ENCODE results near the gene FGFRL1. TPM values are rescaled to one million over a fixed set of nuclear protein-coding genes. Genes with fewer than 3 reads are reported as not detected.

Gene FGFRL1, protein sequence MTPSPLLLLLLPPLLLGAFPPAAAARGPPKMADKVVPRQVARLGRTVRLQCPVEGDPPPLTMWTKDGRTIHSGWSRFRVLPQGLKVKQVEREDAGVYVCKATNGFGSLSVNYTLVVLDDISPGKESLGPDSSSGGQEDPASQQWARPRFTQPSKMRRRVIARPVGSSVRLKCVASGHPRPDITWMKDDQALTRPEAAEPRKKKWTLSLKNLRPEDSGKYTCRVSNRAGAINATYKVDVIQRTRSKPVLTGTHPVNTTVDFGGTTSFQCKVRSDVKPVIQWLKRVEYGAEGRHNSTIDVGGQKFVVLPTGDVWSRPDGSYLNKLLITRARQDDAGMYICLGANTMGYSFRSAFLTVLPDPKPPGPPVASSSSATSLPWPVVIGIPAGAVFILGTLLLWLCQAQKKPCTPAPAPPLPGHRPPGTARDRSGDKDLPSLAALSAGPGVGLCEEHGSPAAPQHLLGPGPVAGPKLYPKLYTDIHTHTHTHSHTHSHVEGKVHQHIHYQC
- 10 to 100 TPM; 14.9 to 25.2 (median 23.7) TPM for total RNA-seq
- 7.4 TPM for total RNA-seq (2013)
- total RNA-seq: 22.0 to 67.5 (median 34.8) reads per million in 29 experiments

DNA sequence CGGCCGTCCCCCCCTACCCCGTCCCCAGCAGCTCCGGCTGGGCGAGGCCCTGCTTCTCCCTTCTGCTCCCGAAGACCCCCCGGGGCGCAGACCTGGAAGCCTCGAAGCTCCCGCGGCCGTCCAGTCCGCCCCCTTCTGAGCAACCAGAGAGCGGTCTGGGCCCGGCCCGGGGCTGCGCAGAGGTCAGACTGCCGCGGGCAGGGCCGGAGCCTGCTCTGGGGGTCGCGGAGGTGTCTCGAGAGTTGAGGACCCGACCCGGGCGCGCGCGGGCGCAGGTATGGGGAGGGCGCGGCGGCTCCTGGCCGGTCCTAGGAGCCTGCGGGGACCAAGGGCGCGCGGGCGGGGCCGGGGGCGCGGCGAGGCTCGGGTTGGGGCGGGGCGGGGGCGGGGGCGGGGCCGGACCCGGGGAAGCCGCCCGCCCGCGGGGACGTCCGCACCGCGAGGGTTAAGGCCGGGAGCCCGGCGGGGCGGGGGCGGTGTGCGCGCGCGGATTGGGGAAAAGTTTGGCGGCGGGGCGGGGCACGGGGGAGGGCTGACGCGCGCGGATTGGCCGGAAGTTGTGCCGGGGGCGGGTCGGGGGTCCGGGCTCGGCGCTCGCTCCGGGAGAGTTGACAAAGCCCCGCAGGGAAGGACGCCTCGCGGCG, at the start of gene FGFRL1:
Gene FGFRL1 (plus strand): TSS at position 605 of the 644 bp plus-strand sequence. CDS start 860 bp downstream, outside the sequence.
- Histone ChIP-seq H3K4me3 (ENCODE audit: control insufficient read depth in 1 of 2, extremely low read depth in 1 of 2, low read length in 1 of 2) (peak within 1 kb of the TSS; percentile 70 to 80), H3K27me3 (replicated peaks in 1 of 2; ENCODE audit: control insufficient read depth in 2 of 2, extremely low read depth in 1 of 2, insufficient read depth in 2 of 2, low read length in 1 of 2) (peaks cover 2 to 28% of the 10 kb centered on the region in 2 experiments), H3K9me3 (no peaks in the 10 kb centered on the region), H3K36me3 (ENCODE audit: control insufficient read depth in 2 of 2, extremely low read depth in 1 of 2, insufficient read depth in 1 of 2, low read length in 1 of 2) (no peaks in the 10 kb centered on the region), H3K4me1 (ENCODE audit: control insufficient read depth in 1 of 2, extremely low read depth in 1 of 2, insufficient read depth in 2 of 2, low read length in 2 of 2) (peaks cover 2 to 38% of the 10 kb centered on the region in 2 experiments), H3K27ac (ENCODE audit: low read length) (peak within 1 kb of the TSS; percentile 68)
- H3K36me3 Mint-ChIP-seq: no peaks in the 10 kb centered on the region
- peak; percentile 64 to 70 (median 67) for ATAC-seq (replicated peaks in 1 of 4)
- peaks cover 22 to 28% of the 10 kb centered on the region in 2 donors for H3K27me3 Mint-ChIP-seq
- WGBS (ENCODE audit: insufficient coverage): under 1% methylated on average over 52 of the region's 89 CpGs
- H3K4me3 Mint-ChIP-seq: peak within 1 kb of the TSS; percentile 83 to 90 (median 86)
- CTCF ChIA-PET: no interaction called here
- POLR2A ChIA-PET: no interaction called here
- DNase-seq: peak; percentile 78 to 94 (median 86)
- H3K9me3 Mint-ChIP-seq: no peaks in the 10 kb centered on the region
- peak within 1 kb of the TSS; percentile 89 to 91 for H3K27ac Mint-ChIP-seq
- peaks cover 11 to 19% (median 12%) of the 10 kb centered on the region in 3 donors for H3K4me1 Mint-ChIP-seq

DNA sequence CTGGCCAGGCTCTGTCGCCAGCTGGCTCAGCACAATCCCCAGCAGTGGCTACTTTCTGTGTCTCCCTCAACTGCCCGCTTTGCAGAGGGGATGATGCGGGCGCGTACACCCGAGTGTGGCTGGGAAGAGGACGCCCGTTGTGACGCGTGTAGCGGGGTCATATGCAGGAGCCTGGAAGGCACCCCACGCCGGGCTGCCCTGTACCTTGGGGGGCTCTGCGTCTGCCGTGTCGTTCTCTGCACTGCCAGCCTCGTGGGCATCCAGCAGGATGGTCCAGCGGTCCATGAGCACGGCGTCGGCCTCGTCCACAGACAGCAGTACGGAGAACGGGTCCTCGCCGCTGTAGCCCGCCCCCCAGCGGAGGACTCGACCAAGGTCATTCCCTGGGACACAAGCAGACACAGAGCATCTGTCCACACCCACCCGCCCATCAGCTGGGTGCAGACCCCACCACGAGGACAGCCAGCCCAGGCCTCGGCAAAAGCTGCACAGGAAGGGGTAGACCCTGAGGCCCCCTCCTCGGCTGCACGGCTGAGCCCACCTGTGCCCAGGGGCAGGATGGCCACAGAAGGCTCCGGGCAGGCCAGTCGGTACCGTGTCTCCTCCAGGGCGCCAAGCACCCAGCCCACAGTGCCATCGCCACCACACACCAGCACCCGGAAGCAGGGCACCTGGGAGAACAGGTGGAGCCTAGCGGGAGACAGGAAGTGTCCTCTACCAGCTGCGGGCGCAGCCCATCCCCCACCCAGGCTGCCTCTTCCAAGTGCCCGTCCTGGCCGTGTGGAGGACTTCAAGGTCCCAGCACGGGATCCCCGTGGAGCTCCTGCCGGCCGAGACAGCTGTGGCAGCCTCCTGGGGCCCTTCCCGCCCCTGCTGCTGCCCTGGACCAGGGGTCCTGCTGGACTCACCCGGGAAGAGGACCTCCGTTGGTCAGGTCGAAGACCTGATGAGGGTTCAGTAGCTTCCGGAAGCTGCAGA, 48.9 kb upstream of the FGFRL1 start:
- CTCF ChIA-PET: no interaction called here
- no peak overlapping the region for H3K27ac ChIP-seq (ENCODE audit: low read length)
- WGBS (ENCODE audit: insufficient coverage): 95% methylated on average over 51 of the region's 54 CpGs
- no peaks in the 10 kb centered on the region for H3K9me3 ChIP-seq
- Mint-ChIP-seq H3K36me3 (peaks cover 6% of the 10 kb centered on the region), H3K27ac (no peak overlapping the region), H3K4me1 (no peaks in the 10 kb centered on the region), H3K4me3 (no peak overlapping the region), H3K27me3 (no peaks in the 10 kb centered on the region), H3K9me3 (no peaks in the 10 kb centered on the region)
- ATAC-seq (replicated peaks in 1 of 4): no peak
- DNase-seq: no peak
- no peak overlapping the region for H3K4me3 ChIP-seq (ENCODE audit: control insufficient read depth in 1 of 2, extremely low read depth in 1 of 2, low read length in 1 of 2)
- H3K4me1 ChIP-seq (ENCODE audit: control insufficient read depth in 1 of 2, extremely low read depth in 1 of 2, insufficient read depth in 2 of 2, low read length in 2 of 2): peaks cover 0 to 3% of the 10 kb centered on the region in 2 experiments
- H3K36me3 ChIP-seq (ENCODE audit: control insufficient read depth in 2 of 2, extremely low read depth in 1 of 2, insufficient read depth in 1 of 2, low read length in 1 of 2): peaks cover 31 to 46% of the 10 kb centered on the region in 2 donors
- no peaks in the 10 kb centered on the region for H3K27me3 ChIP-seq (replicated peaks in 1 of 2; ENCODE audit: control insufficient read depth in 2 of 2, extremely low read depth in 1 of 2, insufficient read depth in 2 of 2, low read length in 1 of 2)
- POLR2A ChIA-PET: no interaction called here

DNA sequence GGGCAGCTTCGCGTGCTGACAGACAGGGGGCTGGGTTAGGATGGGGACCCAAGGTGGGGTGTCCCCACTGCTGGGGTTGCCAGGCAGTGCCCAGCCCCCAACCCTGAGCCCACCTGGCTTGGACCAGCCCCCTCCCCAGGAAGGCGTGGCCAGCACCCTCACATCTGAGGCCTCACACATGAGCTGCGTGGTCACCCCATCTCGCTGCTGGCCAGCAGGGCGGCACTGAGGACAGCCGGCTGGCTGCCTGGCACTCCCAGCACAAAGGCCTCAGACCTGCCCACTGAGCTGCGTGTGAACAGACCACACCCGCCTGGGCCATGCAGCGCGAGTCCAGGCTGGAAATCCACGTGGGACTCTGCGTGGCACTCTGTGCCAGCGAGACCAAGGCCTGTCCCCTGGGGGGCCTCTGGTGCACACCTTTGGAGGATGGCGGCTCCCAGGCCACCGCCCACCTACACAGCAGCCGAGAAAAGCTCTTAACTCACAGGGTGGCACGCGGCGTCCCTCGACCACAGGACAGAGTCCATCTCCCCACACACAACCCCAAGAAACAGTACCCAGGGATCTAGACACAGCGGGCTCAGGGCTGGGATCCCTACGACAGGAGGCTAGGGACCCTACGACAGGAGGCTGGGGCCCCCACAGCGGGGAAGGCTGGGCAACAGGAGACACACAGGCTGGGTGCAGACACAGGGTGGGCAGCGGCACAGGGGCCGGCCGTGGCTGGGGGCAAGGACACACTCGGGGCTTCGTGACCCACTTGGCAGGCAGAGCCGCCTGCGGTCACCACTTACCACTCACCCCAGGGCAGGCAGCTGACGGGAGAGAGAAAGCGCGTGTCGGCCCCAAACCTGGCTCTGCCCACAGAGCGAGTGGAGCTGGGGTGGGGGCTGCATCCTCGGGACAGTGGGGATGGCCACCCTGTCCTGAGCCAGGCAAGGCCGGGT, 47.9 kb upstream of the FGFRL1 start:
- peaks cover 5% of the 10 kb centered on the region for H3K36me3 Mint-ChIP-seq

DNA sequence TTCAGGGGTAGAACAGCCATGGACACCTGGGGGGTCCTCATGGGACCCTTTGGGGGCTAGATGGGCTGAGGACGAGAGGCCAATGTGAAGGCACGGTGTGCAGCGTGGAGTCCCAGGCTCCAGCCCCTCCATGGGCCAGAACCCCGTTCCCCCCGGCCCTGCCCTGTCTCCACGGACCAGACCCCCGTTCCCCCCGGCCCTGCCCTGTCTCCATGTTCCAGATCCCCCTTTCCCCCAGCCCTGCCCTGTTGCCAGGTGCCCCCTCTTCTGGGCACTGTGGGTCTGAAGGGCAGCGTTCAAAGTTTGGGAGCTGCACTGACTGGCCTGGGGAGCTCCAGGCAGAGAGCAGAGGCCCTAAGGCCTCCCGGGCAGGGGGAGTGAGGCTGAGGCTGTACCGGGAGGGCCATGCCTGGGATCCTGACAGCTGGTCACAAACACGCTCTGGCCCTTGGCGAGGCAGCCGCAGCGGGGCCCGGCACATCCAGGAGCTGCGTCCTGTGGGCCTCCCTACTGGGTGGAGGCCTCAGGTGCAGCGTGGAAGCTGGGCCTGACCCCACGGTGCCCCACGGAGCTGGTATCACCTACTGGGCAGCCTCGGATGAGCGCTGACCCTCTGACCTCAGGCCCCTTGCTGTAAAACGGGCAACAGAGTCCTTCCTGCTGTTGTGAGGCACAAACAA, 46.9 kb upstream of the FGFRL1 start:
- peaks cover 0 to 20% of the 10 kb centered on the region in 2 experiments for H3K4me1 ChIP-seq (ENCODE audit: control insufficient read depth in 1 of 2, extremely low read depth in 1 of 2, insufficient read depth in 2 of 2, low read length in 2 of 2)
- Mint-ChIP-seq H3K4me1 (peaks cover 0 to 2% (median 0%) of the 10 kb centered on the region in 3 donors), H3K9me3 (no peaks in the 10 kb centered on the region), H3K36me3 (no peaks in the 10 kb centered on the region), H3K27ac (no peak overlapping the region), H3K27me3 (no peaks in the 10 kb centered on the region), H3K4me3 (no peak overlapping the region)
- peaks cover 27 to 43% of the 10 kb centered on the region in 2 donors for H3K36me3 ChIP-seq (ENCODE audit: control insufficient read depth in 2 of 2, extremely low read depth in 1 of 2, insufficient read depth in 1 of 2, low read length in 1 of 2)
- H3K4me3 ChIP-seq (ENCODE audit: control insufficient read depth in 1 of 2, extremely low read depth in 1 of 2, low read length in 1 of 2): no peak overlapping the region
- no peak overlapping the region for H3K27ac ChIP-seq (ENCODE audit: low read length)
- CTCF ChIA-PET: no interaction called here
- 91% methylated on average over 20 of the region's 23 CpGs for WGBS (ENCODE audit: insufficient coverage)
- POLR2A ChIA-PET: interaction anchor here in 1 of 2 donors (0.6 kb wide), 1 partner anchor 42 kb away, joined by 5 read pairs; no protein-coding TSS in a partner anchor
- no peaks in the 10 kb centered on the region for H3K9me3 ChIP-seq
- peaks cover 0 to 12% of the 10 kb centered on the region in 2 experiments for H3K27me3 ChIP-seq (replicated peaks in 1 of 2; ENCODE audit: control insufficient read depth in 2 of 2, extremely low read depth in 1 of 2, insufficient read depth in 2 of 2, low read length in 1 of 2)
- ATAC-seq (replicated peaks in 1 of 4): no peak
- DNase-seq: no peak

More for the DNA sequence above, 47.9 kb upstream of the FGFRL1 start:
- POLR2A ChIA-PET: no interaction called here
- CTCF ChIA-PET: no interaction called here
- H3K36me3 ChIP-seq (ENCODE audit: control insufficient read depth in 2 of 2, extremely low read depth in 1 of 2, insufficient read depth in 1 of 2, low read length in 1 of 2): peaks cover 29 to 46% of the 10 kb centered on the region in 2 donors
- no peak overlapping the region for H3K27ac ChIP-seq (ENCODE audit: low read length)
- no peaks in the 10 kb centered on the region for H3K9me3 ChIP-seq
- DNase-seq (no peak), ATAC-seq (replicated peaks in 1 of 4) (no peak)
- H3K9me3 Mint-ChIP-seq: no peaks in the 10 kb centered on the region
- no peaks in the 10 kb centered on the region for H3K27me3 Mint-ChIP-seq
- H3K4me3 ChIP-seq (ENCODE audit: control insufficient read depth in 1 of 2, extremely low read depth in 1 of 2, low read length in 1 of 2): no peak overlapping the region
- H3K4me1 Mint-ChIP-seq: no peaks in the 10 kb centered on the region
- peaks cover 0 to 4% of the 10 kb centered on the region in 2 experiments for H3K27me3 ChIP-seq (replicated peaks in 1 of 2; ENCODE audit: control insufficient read depth in 2 of 2, extremely low read depth in 1 of 2, insufficient read depth in 2 of 2, low read length in 1 of 2)
- H3K4me1 ChIP-seq (ENCODE audit: control insufficient read depth in 1 of 2, extremely low read depth in 1 of 2, insufficient read depth in 2 of 2, low read length in 2 of 2): peaks cover 0 to 11% of the 10 kb centered on the region in 2 experiments
- WGBS (ENCODE audit: insufficient coverage): 92% methylated on average over 27 of the region's 39 CpGs
- no peak overlapping the region for H3K4me3 Mint-ChIP-seq
- no peak overlapping the region for H3K27ac Mint-ChIP-seq

DNA sequence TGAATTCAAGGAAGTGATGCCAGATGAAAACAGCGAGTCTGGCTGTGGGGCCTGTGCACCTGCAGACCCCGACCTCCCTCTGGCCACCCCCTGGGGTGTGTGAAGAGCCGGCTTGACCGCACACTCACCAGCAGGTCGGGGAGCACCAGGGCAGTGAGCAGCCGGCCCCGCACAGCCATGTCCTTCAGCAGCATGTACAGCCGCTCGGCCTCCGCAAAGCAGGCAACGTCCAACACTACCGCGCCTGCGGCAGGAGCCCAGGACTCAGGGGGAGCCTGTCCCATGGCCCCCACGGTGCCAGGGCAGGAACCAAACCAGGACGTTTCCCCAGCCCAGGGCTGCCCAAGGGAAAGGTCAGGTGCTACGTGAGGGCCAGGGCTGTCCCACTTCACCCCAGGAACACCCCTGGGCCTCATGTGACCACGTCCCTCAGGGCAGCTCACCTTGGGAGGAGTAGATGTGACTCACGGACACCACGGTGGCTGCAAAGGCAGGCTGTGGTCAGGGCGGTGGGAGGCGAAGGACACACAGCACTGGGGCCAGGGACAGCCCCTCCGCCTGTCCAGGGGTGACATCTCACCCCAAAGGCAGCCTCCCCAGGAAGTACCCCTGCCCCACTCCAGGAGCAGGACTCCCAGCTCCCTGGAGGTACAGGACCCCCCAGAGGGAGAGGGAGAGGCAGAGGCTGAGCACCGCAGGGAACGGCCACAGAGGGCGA, 46.2 kb upstream of the FGFRL1 start:
- 94% methylated on average over 17 of the region's 26 CpGs for WGBS (ENCODE audit: insufficient coverage)
- Histone ChIP-seq H3K27ac (ENCODE audit: low read length) (no peak overlapping the region), H3K27me3 (replicated peaks in 1 of 2; ENCODE audit: control insufficient read depth in 2 of 2, extremely low read depth in 1 of 2, insufficient read depth in 2 of 2, low read length in 1 of 2) (peaks cover 0 to 12% of the 10 kb centered on the region in 2 experiments), H3K4me1 (ENCODE audit: control insufficient read depth in 1 of 2, extremely low read depth in 1 of 2, insufficient read depth in 2 of 2, low read length in 2 of 2) (peaks cover 0 to 26% of the 10 kb centered on the region in 2 experiments), H3K9me3 (no peaks in the 10 kb centered on the region), H3K36me3 (ENCODE audit: control insufficient read depth in 2 of 2, extremely low read depth in 1 of 2, insufficient read depth in 1 of 2, low read length in 1 of 2) (peaks cover 27 to 42% of the 10 kb centered on the region in 2 donors), H3K4me3 (ENCODE audit: control insufficient read depth in 1 of 2, extremely low read depth in 1 of 2, low read length in 1 of 2) (no peak overlapping the region)
- Mint-ChIP-seq H3K36me3 (no peaks in the 10 kb centered on the region), H3K4me3 (no peak overlapping the region), H3K27me3 (no peaks in the 10 kb centered on the region), H3K27ac (no peak overlapping the region), H3K9me3 (no peaks in the 10 kb centered on the region), H3K4me1 (peaks cover 0 to 5% (median under 1%) of the 10 kb centered on the region in 3 donors)
- DNase-seq (no peak), ATAC-seq (replicated peaks in 1 of 4) (no peak)
- ChIA-PET CTCF (no interaction called here), POLR2A (interaction anchor here in 1 of 2 donors (0.6 kb wide), 1 partner anchor 43 kb away, joined by 5 read pairs; no protein-coding TSS in a partner anchor)
